HCT116 (cell line): ENCODE results near the gene OSCP1. TPM values are rescaled to one million over a fixed set of nuclear protein-coding genes. Genes with fewer than 3 reads are reported as not detected.

Experiments used
- ATAC-seq: fragments of 200-7000 bp; cut with Tn5 transposase; 2 replicates; pipeline ENCODE4 v1.9.1; 2020; ENCODE audit warnings: mild to moderate bottlenecking, moderate library complexity
- BruUV-seq: library from RNA; stranded (reverse); fragments of 400-500 nt; replicated peaks from 2 replicates; lab custom pipeline; 2021; lab: Mats Ljungman, UMichigan
- CTCF ChIA-PET: fragments of 300-600 bp; sonication (Branson Sonifier 250); formaldehyde crosslinking; loops from one replicate; lab custom pipeline; 2021; ENCODE audit warnings: antibody characterized with exemption; lab: Charles Lee
- POLR2A ChIA-PET: fragments of 300-600, 350-600 bp; sonication (Branson Sonifier 250); formaldehyde crosslinking; loops from one replicate; lab custom pipeline; 2021; ENCODE audit warnings: antibody characterized with exemption; lab: Charles Lee
- RAD21 ChIA-PET, 2 experiments: fragments of 300-600 bp; sonication (Branson Sonifier 250); formaldehyde crosslinking; loops; one replicate each; lab custom pipeline; 2023; ENCODE audit warnings: low total read pairs in 2 of 2; ENCODE audit not compliant: uncharacterized antibody in 2 of 2, unreplicated experiment in 2 of 2, low non-redundant PET in 1 of 2; lab: Charles Lee
- DNase-seq: peaks from one replicate; pipeline ENCODE4 v3.0.0-alpha.2; 2010; ENCODE audit warnings: low read depth, low spot score
- H2AFZ ChIP-seq: fragments of 200-600 bp; shearing (Covaris generic), sonication (generic); 2 replicates; pipeline ENCODE4 v1.6.1; 2017; ENCODE audit warnings: low read depth, mixed run types, mixed read lengths, antibody characterized with exemption, low read length; ENCODE audit not compliant: poor library complexity, severe bottlenecking
- H3K27ac ChIP-seq: 2 replicates; pipeline ENCODE4 v1.5.1; 2012; ENCODE audit warnings: low read depth, low read length
- H3K27me3 ChIP-seq: fragments of 200-600 bp; sonication (generic); 2 replicates; pipeline ENCODE4 v1.6.1; 2016; ENCODE audit warnings: mixed run types, low read length, mixed read lengths; ENCODE audit not compliant: insufficient read depth
- H3K36me3 ChIP-seq, 2 experiments: fragments of 200-500 bp in 1 of 2; fragments of 200-600 bp in 1 of 2; sonication (Bioruptor generic) in 1 of 2; sonication (generic) in 1 of 2; 2 replicates each; pipeline versions ENCODE4 v1.5.1 to v1.6.1; 2014 to 2016; ENCODE audit warnings: low read length in 2 of 2, inconsistent platforms in 1 of 2, mixed read lengths in 1 of 2, mixed run types in 1 of 2; ENCODE audit not compliant: insufficient read depth in 2 of 2, control insufficient read depth in 1 of 2
- H3K4me1 ChIP-seq, 2 experiments: fragments of 200-600 bp in 1 of 2; sonication (generic) in 1 of 2; 2 replicates each; pipeline versions ENCODE4 v1.5.1 to v1.6.1; 2012 to 2017; ENCODE audit warnings: low read length in 2 of 2, inconsistent platforms in 1 of 2, mild to moderate bottlenecking in 1 of 2, mixed read lengths in 1 of 2, mixed run types in 1 of 2, moderate library complexity in 1 of 2; ENCODE audit not compliant: insufficient read depth in 2 of 2, control insufficient read depth in 1 of 2
- H3K4me2 ChIP-seq: fragments of 200-600 bp; sonication (generic); 2 replicates; pipeline ENCODE4 v1.6.1; 2017; ENCODE audit warnings: mixed run types, low read length, mixed read lengths
- H3K4me3 ChIP-seq, 2 experiments: fragments of 200-600 bp in 1 of 2; sonication (generic) in 1 of 2; replicated peaks in 1 of 2; 2 replicates each; pipeline ENCODE4 v1.5.1; 2011 to 2016; ENCODE audit warnings: low read length in 2 of 2, control low read depth in 1 of 2, low read depth in 1 of 2, mild to moderate bottlenecking in 1 of 2, mixed read lengths in 1 of 2, mixed run types in 1 of 2
- H3K79me2 ChIP-seq: fragments of 200-600 bp; sonication (generic); 2 replicates; pipeline ENCODE4 v1.6.1; 2017; ENCODE audit warnings: mild to moderate bottlenecking, mixed run types, low read length, moderate library complexity, mixed read lengths; ENCODE audit not compliant: insufficient read depth
- H3K9ac ChIP-seq: fragments of 200-600 bp; sonication (generic); 2 replicates; pipeline ENCODE4 v1.6.1; 2016; ENCODE audit warnings: low read length, mixed read lengths
- H3K9me2 ChIP-seq: fragments of 200-600 bp; sonication (generic), shearing (Covaris generic); 2 replicates; pipeline ENCODE4 v1.6.1; 2017; ENCODE audit warnings: mixed run types, mild to moderate bottlenecking, moderate library complexity; ENCODE audit not compliant: insufficient read depth
- H3K9me3 ChIP-seq, 2 experiments: fragments of 200-500 bp in 1 of 2; fragments of 200-600 bp in 1 of 2; sonication (Bioruptor generic) in 1 of 2; sonication (generic) in 1 of 2; 2 replicates each; pipeline ENCODE4 v1.6.1; 2014 to 2017; ENCODE audit warnings: low read length in 2 of 2, mixed read lengths in 2 of 2, inconsistent platforms in 1 of 2, low read depth in 1 of 2, mild to moderate bottlenecking in 1 of 2, mixed run types in 1 of 2, moderate library complexity in 1 of 2; ENCODE audit not compliant: control insufficient read depth in 1 of 2, insufficient read depth in 1 of 2
- H4K20me1 ChIP-seq: fragments of 200-600 bp; sonication (generic), shearing (Covaris generic); 2 replicates; pipeline ENCODE4 v1.6.1; 2017; ENCODE audit warnings: mixed run types, mild to moderate bottlenecking, moderate library complexity; ENCODE audit not compliant: insufficient read depth
- CTCF ChIP-seq, 3 experiments: fragments of 200-600 bp in 1 of 3; sonication (generic) in 1 of 3; IDR thresholded peaks in 2 of 3; conservative IDR thresholded peaks in 1 of 3; 2 replicates each; pipeline ENCODE4 v1.5.1; 2012 to 2017; ENCODE audit warnings: low read depth in 2 of 3, low read length in 2 of 3, antibody characterized with exemption in 1 of 3, borderline replicate concordance in 1 of 3, control low read depth in 1 of 3, mild to moderate bottlenecking in 1 of 3, mixed read lengths in 1 of 3, mixed run types in 1 of 3, moderate library complexity in 1 of 3; ENCODE audit not compliant: insufficient read depth in 1 of 3
- EGR1 ChIP-seq: IDR thresholded peaks from 2 replicates; pipeline ENCODE4 v1.6.1; 2012; ENCODE audit warnings: low read depth
- FOSL1 ChIP-seq: IDR thresholded peaks from 2 replicates; pipeline ENCODE4 v1.6.1; 2012; ENCODE audit warnings: low read depth
- JUND ChIP-seq: IDR thresholded peaks from 2 replicates; pipeline ENCODE4 v1.6.1; 2012
- SP1 ChIP-seq: IDR thresholded peaks from 2 replicates; pipeline ENCODE4 v1.6.1; 2012; ENCODE audit warnings: low read depth
- SRF ChIP-seq: IDR thresholded peaks from 2 replicates; pipeline ENCODE4 v1.6.1; 2012; ENCODE audit warnings: low read depth
- TCF7L2 ChIP-seq: IDR thresholded peaks from 2 replicates; pipeline ENCODE4 v1.7.0; 2011; ENCODE audit warnings: borderline replicate concordance, inconsistent platforms; ENCODE audit not compliant: insufficient read depth, insufficient read length; ENCODE audit errors: extremely low read depth
- intact Hi-C: fragments of 100-400 bp; cut with micrococcal nuclease; formaldehyde crosslinking; loops from 2 replicates; pipeline ENCODE4 v1.10.0; 2022
- total RNA-seq: library from RNA; stranded (reverse); gene quantifications from one replicate; pipeline ENCODE4 v1.2.1, GENCODE V29; 2021; ENCODE audit not compliant: unreplicated experiment

The OSCP1 gene
- total RNA-seq, 1 experiment from 2014 or later = 4.1 TPM

- no peak for TF ChIP-seq CTCF (IDR thresholded peaks at IDR 0.05 in 2 of 3, conservative IDR thresholded peaks at IDR 0.05 in 1 of 3; ENCODE audit: borderline replicate concordance in 1 of 3, insufficient read depth in 1 of 3, low read depth in 2 of 3, low read length in 2 of 3)
- no peak for TF ChIP-seq SRF
Observed at GRCh38 chr1:36400514-36400824, 49.8 kb downstream of the OSCP1 start (continued).

GRCh38 chr1:36398370-36398977 is 51.8 kb downstream of the OSCP1 start:
- Histone ChIP-seq H3K36me3 (peaks cover 4 to 7% of the 10 kb centered on the region in 2 experiments; a peak in 3 of 4 replicates), H3K9me2 (no peaks in the 10 kb centered on the region), H3K4me3 (peak overlapping the region; percentile 85 to 91), H3K4me1 (peaks cover 32 to 49% of the 10 kb centered on the region in 2 experiments), H3K79me2 (peaks cover 31% of the 10 kb centered on the region), H4K20me1 (no peaks in the 10 kb centered on the region), H3K4me2 (peak overlapping the region; percentile 94), H2AFZ (no peak overlapping the region), H3K27ac (peak overlapping the region; percentile 74; the same call in 1 of the 2 replicates), H3K9ac (peak overlapping the region; percentile 90), H3K9me3 (no peaks in the 10 kb centered on the region), H3K27me3 (no peaks in the 10 kb centered on the region)
- no peak for ATAC-seq
- ChIA-PET CTCF (interaction anchor here (1.8 kb wide), 1 partner anchor 12 kb away, joined by 7 read pairs; no protein-coding TSS in a partner anchor), RAD21 (interaction anchor here in 1 of 2 experiments (0.9 kb wide), 1 partner anchor 12 kb away, joined by 3 read pairs; no protein-coding TSS in a partner anchor), POLR2A (interaction anchor here (0.7 to 7.4 kb wide), 4 partner anchors 11 to 249 kb away, joined by 3 to 219 read pairs (median 4); partner anchors contain the start of genes STK40 and TRAPPC3)
- DNase-seq = no peak
- no peak for TF ChIP-seq SRF
- TF ChIP-seq TCF7L2 = no peak
- no peak for TF ChIP-seq JUND
- TF ChIP-seq EGR1 = no peak
- no peak for TF ChIP-seq FOSL1
- no peak for TF ChIP-seq SP1
- intact Hi-C loops = no loop called here
- no TSS peak for BruUV-seq
